H9 (cell line): ENCODE data around the gene KCNG2. TPM values are rescaled to one million over a fixed set of nuclear protein-coding genes. Genes with fewer than 3 reads are reported as not detected.

Source experiments
- DNase-seq: peaks from one replicate; pipeline ENCODE4 v3.0.0-alpha.2; 2017
- H2AFZ ChIP-seq: one replicate; pipeline ENCODE4 v1.6.1; 2013; ENCODE audit warnings: mild to moderate bottlenecking, low read length, control low read depth, moderate library complexity
- H2AK5ac ChIP-seq: 2 replicates; pipeline ENCODE4 v1.6.1; 2013; ENCODE audit warnings: low read length, control low read depth, mixed read lengths; ENCODE audit not compliant: insufficient read length
- H2BK120ac ChIP-seq: one replicate; pipeline ENCODE4 v1.6.1; 2013; ENCODE audit warnings: low read depth, mild to moderate bottlenecking, low read length, control low read depth, inconsistent platforms; ENCODE audit not compliant: poor library complexity, severe bottlenecking
- H2BK12ac ChIP-seq: 2 replicates; pipeline ENCODE4 v1.6.1; 2013; ENCODE audit warnings: low read length, control low read depth, mixed read lengths, low read depth; ENCODE audit not compliant: insufficient read length
- H2BK15ac ChIP-seq: 2 replicates; pipeline ENCODE4 v1.6.1; 2013; ENCODE audit warnings: low read depth, low read length, control low read depth
- H2BK20ac ChIP-seq: one replicate; pipeline ENCODE4 v1.6.1; 2013; ENCODE audit warnings: low read depth, mild to moderate bottlenecking, low read length, control low read depth, inconsistent platforms; ENCODE audit not compliant: poor library complexity, severe bottlenecking
- H2BK5ac ChIP-seq: 2 replicates; pipeline ENCODE4 v1.6.1; 2013; ENCODE audit warnings: low read length, control low read depth, mixed read lengths; ENCODE audit not compliant: insufficient read length
- H3K14ac ChIP-seq: 2 replicates; pipeline ENCODE4 v1.6.1; 2013; ENCODE audit warnings: low read length, control low read depth; ENCODE audit not compliant: insufficient read depth
- H3K18ac ChIP-seq: 2 replicates; pipeline ENCODE4 v1.6.1; 2013; ENCODE audit warnings: low read depth, mild to moderate bottlenecking, mixed read lengths, low read length, control low read depth; ENCODE audit not compliant: insufficient read length
- H3K23ac ChIP-seq: 2 replicates; pipeline ENCODE4 v1.6.1; 2013; ENCODE audit warnings: low read length, control low read depth, mixed read lengths, low read depth; ENCODE audit not compliant: insufficient read length
- H3K23me2 ChIP-seq: 2 replicates; pipeline ENCODE4 v1.6.1; 2013; ENCODE audit warnings: low read depth, mild to moderate bottlenecking, mixed read lengths, low read length, control low read depth; ENCODE audit not compliant: insufficient read length, poor library complexity, severe bottlenecking
- H3K27ac ChIP-seq: 2 replicates; pipeline ENCODE4 v1.5.1; 2013; ENCODE audit warnings: low read length, control low read depth, mixed read lengths, low read depth; ENCODE audit not compliant: insufficient read length
- H3K27me3 ChIP-seq: 2 replicates; pipeline ENCODE4 v1.6.1; 2013; ENCODE audit warnings: low read length, control low read depth, inconsistent platforms; ENCODE audit not compliant: insufficient read depth
- H3K4ac ChIP-seq: 2 replicates; pipeline ENCODE4 v1.6.1; 2013; ENCODE audit warnings: low read depth, mild to moderate bottlenecking, control low read depth, inconsistent platforms, low read length, moderate library complexity
- H3K4me1 ChIP-seq: 2 replicates; pipeline ENCODE4 v1.6.1; 2013; ENCODE audit warnings: low read length, control low read depth, inconsistent platforms; ENCODE audit not compliant: insufficient read depth
- H3K4me2 ChIP-seq: 2 replicates; pipeline ENCODE4 v1.6.1; 2013; ENCODE audit warnings: low read length, control low read depth, mixed read lengths; ENCODE audit not compliant: insufficient read length, insufficient read depth
- H3K56ac ChIP-seq: 2 replicates; pipeline ENCODE4 v1.6.1; 2013; ENCODE audit warnings: low read depth, mild to moderate bottlenecking, mixed read lengths, low read length, control low read depth; ENCODE audit not compliant: insufficient read length
- H3K79me1 ChIP-seq: 2 replicates; pipeline ENCODE4 v1.6.1; 2013; ENCODE audit warnings: low read depth, mild to moderate bottlenecking, moderate library complexity, low read length, control low read depth, inconsistent platforms; ENCODE audit not compliant: insufficient read depth, poor library complexity, severe bottlenecking
- H3K79me2 ChIP-seq: 2 replicates; pipeline ENCODE4 v1.6.1; 2013; ENCODE audit warnings: low read length, control low read depth, inconsistent platforms; ENCODE audit not compliant: insufficient read depth
- H3K9ac ChIP-seq: 2 replicates; pipeline ENCODE4 v1.6.1; 2013; ENCODE audit warnings: low read length, control low read depth, mixed read lengths; ENCODE audit not compliant: insufficient read length; ENCODE audit errors: extremely low read depth
- H3K9me3 ChIP-seq: one replicate; pipeline ENCODE4 v1.6.1; 2013; ENCODE audit warnings: low read depth, low read length, inconsistent platforms; ENCODE audit not compliant: control insufficient read depth
- H3T11ph ChIP-seq: one replicate; pipeline ENCODE4 v1.6.1; 2013; ENCODE audit warnings: mild to moderate bottlenecking, low read length, control low read depth, inconsistent platforms
- H4K20me1 ChIP-seq: one replicate; pipeline ENCODE4 v1.6.1; 2013; ENCODE audit not compliant: control insufficient read depth, insufficient read length, insufficient read depth
- H4K5ac ChIP-seq: 2 replicates; pipeline ENCODE4 v1.6.1; 2013; ENCODE audit warnings: low read depth, mild to moderate bottlenecking, mixed read lengths, low read length, control low read depth; ENCODE audit not compliant: insufficient read length
- H4K8ac ChIP-seq: replicated peaks from 2 replicates; pipeline ENCODE4 v1.6.1; 2013; ENCODE audit warnings: low read length, control low read depth, mixed read lengths, low read depth; ENCODE audit not compliant: insufficient read length
- H4K91ac ChIP-seq: 2 replicates; pipeline ENCODE4 v1.6.1; 2013; ENCODE audit warnings: low read depth, mild to moderate bottlenecking, moderate library complexity, mixed read lengths, low read length, control low read depth; ENCODE audit not compliant: insufficient read length
- H3K27ac Mint-ChIP-seq, 3 experiments: 2 replicates in 2 of 3; 3 replicates in 1 of 3; pipeline ENCODE4 v1.8.0; 2020 to 2021; ENCODE audit warnings: mixed read lengths in 3 of 3, mild to moderate bottlenecking in 1 of 3, moderate library complexity in 1 of 3
- H3K27me3 Mint-ChIP-seq: 2 replicates; pipeline ENCODE4 v1.8.0; 2021; ENCODE audit warnings: low read depth, mild to moderate bottlenecking, moderate library complexity, mixed read lengths
- H3K36me3 Mint-ChIP-seq, 3 experiments: 2 replicates in 2 of 3; 3 replicates in 1 of 3; pipeline ENCODE4 v1.8.0; 2020 to 2021; ENCODE audit warnings: low read depth in 3 of 3, mixed read lengths in 3 of 3; ENCODE audit not compliant: insufficient read depth in 1 of 3
- H3K4me1 Mint-ChIP-seq, 2 experiments: 2 replicates each; pipeline ENCODE4 v1.8.0; 2020; ENCODE audit warnings: mixed read lengths in 2 of 2
- H3K4me3 Mint-ChIP-seq, 2 experiments: 2 replicates in 1 of 2; 3 replicates in 1 of 2; pipeline ENCODE4 v1.8.0; 2020 to 2021; ENCODE audit warnings: mild to moderate bottlenecking in 2 of 2, mixed read lengths in 2 of 2, moderate library complexity in 1 of 2
- H3K9me3 Mint-ChIP-seq, 2 experiments: 2 replicates in 1 of 2; 3 replicates in 1 of 2; pipeline ENCODE4 v1.8.0; 2020; ENCODE audit warnings: mild to moderate bottlenecking in 2 of 2, mixed read lengths in 2 of 2, moderate library complexity in 1 of 2
- WGBS: extraction: QIAGEN DNeasy Blood & Tissue Kit; methylation state at CpG from one replicate; pipeline ENCODE4 v1.1.7; 2013; ENCODE audit warnings: missing lambda C conversion rate, low lambda C conversion rate, mixed read lengths; ENCODE audit not compliant: insufficient read length; ENCODE audit errors: extremely low coverage; 5-methylcytosine and 5-hydroxymethylcytosine counted together
- total RNA-seq: library from RNA; stranded (reverse); gene quantifications from 2 replicates; pipeline ENCODE4 v1.2.1, GENCODE V29; 2021
- TF ChIP-seq, protein P1 (sequence below): fragments of 200-600 bp; sonication (generic); conservative IDR thresholded peaks from 3 replicates; pipeline ENCODE4 v1.8.0; 2021; ENCODE audit warnings: antibody characterized with exemption, mild to moderate bottlenecking

The KCNG2 gene
- total RNA-seq, 1 experiment from 2014 or later, result 0.15 TPM

GRCh38 chr18:79789091-79789891, 8.4 kb upstream of the KCNG2 start:
- Mint-ChIP-seq H3K4me1 (no peaks in the 10 kb centered on the region; a peak in 1 of 4 replicates), H3K27ac (no peak overlapping the region; a peak in 1 of 7 replicates), H3K4me3 (peak overlapping the region in 1 of 2 experiments; percentile 66; a peak in 3 of 5 replicates), H3K27me3 (peaks cover 83% of the 10 kb centered on the region), H3K9me3 (peaks cover 2 to 5% of the 10 kb centered on the region in 2 experiments; a peak in 2 of 5 replicates), H3K36me3 (no peaks in the 10 kb centered on the region)
- no CpG with 5 or more reads among the region's 54 CpGs for WGBS
- no peak overlapping the region for H4K5ac ChIP-seq
- no peak overlapping the region for H3K4me2 ChIP-seq
- H2BK20ac ChIP-seq, result no peak overlapping the region
- no peaks in the 10 kb centered on the region for H3K79me2 ChIP-seq
- TF ChIP-seq, protein P1, sequence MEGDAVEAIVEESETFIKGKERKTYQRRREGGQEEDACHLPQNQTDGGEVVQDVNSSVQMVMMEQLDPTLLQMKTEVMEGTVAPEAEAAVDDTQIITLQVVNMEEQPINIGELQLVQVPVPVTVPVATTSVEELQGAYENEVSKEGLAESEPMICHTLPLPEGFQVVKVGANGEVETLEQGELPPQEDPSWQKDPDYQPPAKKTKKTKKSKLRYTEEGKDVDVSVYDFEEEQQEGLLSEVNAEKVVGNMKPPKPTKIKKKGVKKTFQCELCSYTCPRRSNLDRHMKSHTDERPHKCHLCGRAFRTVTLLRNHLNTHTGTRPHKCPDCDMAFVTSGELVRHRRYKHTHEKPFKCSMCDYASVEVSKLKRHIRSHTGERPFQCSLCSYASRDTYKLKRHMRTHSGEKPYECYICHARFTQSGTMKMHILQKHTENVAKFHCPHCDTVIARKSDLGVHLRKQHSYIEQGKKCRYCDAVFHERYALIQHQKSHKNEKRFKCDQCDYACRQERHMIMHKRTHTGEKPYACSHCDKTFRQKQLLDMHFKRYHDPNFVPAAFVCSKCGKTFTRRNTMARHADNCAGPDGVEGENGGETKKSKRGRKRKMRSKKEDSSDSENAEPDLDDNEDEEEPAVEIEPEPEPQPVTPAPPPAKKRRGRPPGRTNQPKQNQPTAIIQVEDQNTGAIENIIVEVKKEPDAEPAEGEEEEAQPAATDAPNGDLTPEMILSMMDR, result no peak
- peak overlapping the region; percentile 5 for H3K23ac ChIP-seq
- peak overlapping the region; percentile 3 for H4K8ac ChIP-seq
- H2AK5ac ChIP-seq, result no peak overlapping the region
- H3K79me1 ChIP-seq, result no peaks in the 10 kb centered on the region
- no peak overlapping the region for H2AFZ ChIP-seq
- no peak overlapping the region for H3K18ac ChIP-seq
- H3K9ac ChIP-seq, result no peak overlapping the region
- H3K27me3 ChIP-seq, result peaks cover 19% of the 10 kb centered on the region; the same call in 1 of the 2 replicates
- H3K56ac ChIP-seq, result no peak overlapping the region
- H2BK15ac ChIP-seq, result no peak overlapping the region
- H4K91ac ChIP-seq, result no peak overlapping the region
- H3K27ac ChIP-seq, result no peak overlapping the region
- no peak overlapping the region for H2BK120ac ChIP-seq
- H3K4ac ChIP-seq, result no peak overlapping the region
- no peaks in the 10 kb centered on the region for H3K23me2 ChIP-seq
- H3K14ac ChIP-seq, result no peak overlapping the region
- H3T11ph ChIP-seq, result no peak overlapping the region
- no peak for DNase-seq
- H2BK12ac ChIP-seq, result no peak overlapping the region
- no peaks in the 10 kb centered on the region for H3K9me3 ChIP-seq
- no peak overlapping the region for H2BK5ac ChIP-seq
- H3K4me1 ChIP-seq, result no peaks in the 10 kb centered on the region
- peaks cover 2% of the 10 kb centered on the region for H4K20me1 ChIP-seq
